Right forelimb (tissue), 1 donor: ENCODE data around the gene BANF2.
A peak's percentile ranks its signal among the peaks of the same experiment; 100 is the strongest.

ENCODE experiments used
- DNase-seq: peaks from one replicate; pipeline ENCODE4 v3.0.0-alpha.2; 2018

The BANF2 gene

GRCh38 chr20:17710379-17711266 lies 10.9 kb downstream of the BANF2 start:
- DNase-seq, result peak; percentile 47

GRCh38 chr20:17711267-17711627 lies 11.5 kb downstream of the BANF2 start:
- no peak for DNase-seq

- DNase-seq, result no peak
Observed at GRCh38 chr20:17712201-17712600, 12.4 kb downstream of the BANF2 start.

- no peak for DNase-seq
Observed at GRCh38 chr20:17712708-17713107, 12.9 kb downstream of the BANF2 start.

GRCh38 chr20:17714597-17714996 lies 14.8 kb downstream of the BANF2 start:
- no peak for DNase-seq

- no peak for DNase-seq
Observed at GRCh38 chr20:17715075-17715474, 15.3 kb downstream of the BANF2 start.

GRCh38 chr20:17716331-17716730 lies 16.6 kb downstream of the BANF2 start:
- DNase-seq, result no peak

- no peak for DNase-seq
Observed at GRCh38 chr20:17720755-17721154, 21.0 kb downstream of the BANF2 start.

GRCh38 chr20:17721802-17722486 lies 22.2 kb downstream of the BANF2 start:
- DNase-seq, result no peak

GRCh38 chr20:17722493-17723300 lies 22.9 kb downstream of the BANF2 start:
- DNase-seq, result no peak

GRCh38 chr20:17723301-17723691 lies 23.5 kb downstream of the BANF2 start:
- DNase-seq, result no peak

GRCh38 chr20:17725094-17725835 lies 25.5 kb downstream of the BANF2 start:
- DNase-seq, result no peak

GRCh38 chr20:17726902-17727301 lies 27.1 kb downstream of the BANF2 start:
- DNase-seq, result no peak

- no peak for DNase-seq
Observed at GRCh38 chr20:17727351-17727750, 27.6 kb downstream of the BANF2 start.

- no peak for DNase-seq
Observed at GRCh38 chr20:17728074-17728473, 28.3 kb downstream of the BANF2 start.

- no peak for DNase-seq
Observed at GRCh38 chr20:17730071-17730470, 30.3 kb downstream of the BANF2 start.

GRCh38 chr20:17731233-17731632 lies 31.5 kb downstream of the BANF2 start:
- no peak for DNase-seq

- no peak for DNase-seq
Observed at GRCh38 chr20:17732907-17733521, 33.2 kb downstream of the BANF2 start.

- no peak for DNase-seq
Observed at GRCh38 chr20:17733767-17734304, 34.1 kb downstream of the BANF2 start.

- no peak for DNase-seq
Observed at GRCh38 chr20:17734374-17734773, 34.6 kb downstream of the BANF2 start.

GRCh38 chr20:17735206-17735804 lies 35.5 kb downstream of the BANF2 start:
- no peak for DNase-seq
